ENCODE data around the gene GALNT16. TPM values are rescaled to one million over a fixed set of nuclear protein-coding genes. Genes with fewer than 3 reads are reported as not detected.

GALNT16 gene
- total RNA-seq, 1 donor from 2014 or later, result 101 TPM

DNA sequence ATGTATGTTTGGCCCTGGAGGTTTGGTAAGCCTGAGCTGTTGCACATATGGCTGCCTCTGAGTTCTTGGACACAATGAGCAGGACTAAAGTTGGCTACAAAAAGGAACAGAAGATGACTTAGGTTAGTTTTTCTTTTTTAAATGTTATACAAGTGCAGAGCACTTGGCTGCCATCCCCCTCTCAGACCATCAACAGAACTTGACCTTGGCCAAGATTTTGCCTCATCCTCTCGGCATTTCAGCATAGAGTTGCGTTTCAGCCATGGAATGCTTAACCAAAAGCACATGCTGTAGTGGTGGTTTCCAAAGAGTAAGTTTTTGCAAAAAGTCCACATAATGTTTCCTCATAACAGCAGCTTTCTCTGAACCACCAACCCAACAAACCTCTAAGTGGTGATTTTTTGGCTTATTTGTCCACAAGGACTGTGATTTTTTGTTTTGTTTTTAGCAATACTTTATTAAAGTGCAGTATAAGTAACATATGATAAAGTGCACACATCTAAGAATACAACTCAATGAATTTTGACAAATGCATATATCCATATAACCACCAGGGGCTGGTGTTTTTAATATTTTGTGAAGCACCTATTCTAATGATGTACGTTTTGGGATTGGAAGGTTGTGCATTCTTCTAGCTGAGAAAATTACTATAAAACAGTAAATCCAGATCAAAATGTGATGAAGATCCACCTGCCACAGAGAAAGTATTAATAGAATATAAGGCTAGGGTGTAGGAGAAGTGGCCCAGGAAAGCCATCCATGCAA, 12.1 kb upstream of the GALNT16 start:
- DNase-seq, result no peak
- ATAC-seq, result peak; percentile 88
- intact Hi-C loops (cut with micrococcal nuclease), result no loop called here

DNA sequence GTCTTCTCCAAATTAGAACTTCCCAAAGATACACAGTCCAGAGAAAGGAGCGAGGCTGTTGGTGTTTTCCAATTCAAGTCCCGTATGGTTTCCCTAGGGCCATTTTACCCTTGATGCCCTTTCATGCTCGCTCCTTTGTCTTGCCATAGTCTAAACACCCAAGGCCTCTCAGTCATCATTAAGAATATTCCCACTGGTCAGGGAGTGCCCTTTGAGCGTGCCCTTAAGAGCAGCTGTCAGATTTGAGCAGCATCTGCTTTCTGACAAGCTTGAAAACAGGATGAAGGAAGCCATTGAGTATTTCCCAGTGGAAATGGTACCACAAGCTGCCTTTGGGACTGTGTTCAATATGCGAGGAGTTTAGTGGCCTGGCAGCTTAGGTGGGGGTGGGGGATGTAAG, 10.4 kb upstream of the GALNT16 start:
- intact Hi-C loops (cut with micrococcal nuclease), result loop anchor here (10.0 kb wide), 1 partner anchor 115 kb away; no protein-coding TSS in a partner anchor
- ATAC-seq, result no peak
- DNase-seq, result no peak

DNA sequence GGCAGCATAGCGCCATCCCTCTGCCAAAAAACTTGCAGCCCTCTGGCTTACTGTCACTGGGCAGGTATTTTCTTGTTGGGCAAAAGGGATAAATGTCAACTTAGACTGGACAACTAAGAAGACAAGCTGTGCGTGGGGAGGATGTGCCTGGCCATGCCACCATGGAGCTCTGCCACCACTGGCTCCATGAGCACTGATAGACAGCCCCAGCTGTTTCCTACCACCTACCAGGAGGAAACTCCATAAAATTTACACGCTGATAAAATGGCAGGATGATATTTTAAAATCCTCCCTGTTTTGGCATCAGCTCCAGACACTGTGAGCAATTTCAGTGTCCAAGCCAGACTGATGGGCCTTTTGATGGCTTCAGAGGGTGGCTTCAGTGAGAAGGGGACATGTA, 7.1 kb upstream of the GALNT16 start:
- intact Hi-C loops (cut with micrococcal nuclease), result loop anchor here (10.0 kb wide), 1 partner anchor 112 kb away; no protein-coding TSS in a partner anchor
- DNase-seq (no peak), ATAC-seq (no peak)

DNA sequence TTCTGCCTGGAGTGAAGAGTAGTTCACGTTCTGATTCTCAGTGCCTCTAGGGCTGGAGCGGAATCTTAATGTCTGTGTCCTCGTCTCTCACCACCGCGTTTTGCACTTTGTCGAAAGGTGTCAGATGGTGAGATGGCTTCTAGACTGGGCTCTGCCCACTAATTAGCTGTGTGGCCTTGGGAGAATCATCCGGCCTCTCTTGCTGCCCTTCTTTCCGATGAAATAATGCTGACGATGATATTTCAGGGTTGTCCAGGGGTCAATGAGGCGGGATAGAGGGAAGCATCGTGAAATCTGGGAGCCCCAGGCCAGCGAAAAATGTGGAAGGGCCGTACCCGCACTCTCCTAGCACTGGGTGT, 811 bp upstream of the GALNT16 start:
- ATAC-seq, result no peak
- intact Hi-C loops (cut with micrococcal nuclease), result loop anchor here (10.0 kb wide), 1 partner anchor 106 kb away; no protein-coding TSS in a partner anchor
- no peak for DNase-seq

DNA sequence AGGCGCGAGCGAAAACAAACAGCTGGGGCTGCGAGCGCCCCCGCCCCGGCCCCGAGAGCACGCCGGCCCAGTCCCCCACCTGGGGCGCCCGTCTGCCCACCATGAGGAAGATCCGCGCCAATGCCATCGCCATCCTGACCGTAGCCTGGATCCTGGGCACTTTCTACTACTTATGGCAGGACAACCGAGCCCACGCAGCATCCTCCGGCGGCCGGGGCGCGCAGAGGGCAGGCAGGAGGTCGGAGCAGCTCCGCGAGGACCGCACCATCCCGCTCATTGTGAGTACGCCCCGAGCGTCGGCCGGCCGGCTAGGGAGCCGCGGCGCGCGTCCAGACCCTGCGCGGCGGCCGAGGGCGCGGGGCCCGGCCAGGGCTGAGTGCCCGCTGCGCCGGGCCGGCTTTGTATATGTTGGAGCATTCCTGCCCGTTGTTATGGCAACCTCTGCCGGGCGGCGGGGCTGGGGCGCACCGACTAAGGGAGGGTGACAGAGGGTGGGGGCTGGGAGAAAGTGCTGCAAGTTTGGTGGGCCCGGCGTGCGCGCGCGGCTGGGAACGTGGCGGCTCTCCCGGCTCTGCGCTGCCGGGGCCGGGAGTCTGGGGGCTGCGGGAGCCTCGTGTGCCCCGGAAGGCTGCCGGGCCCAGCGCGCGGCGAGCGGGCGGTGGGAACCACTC, 367 bp downstream of the GALNT16 start:
- ATAC-seq (peak; percentile 16), DNase-seq (peak; percentile 52)
- intact Hi-C loops (cut with micrococcal nuclease), result no loop called here

DNA sequence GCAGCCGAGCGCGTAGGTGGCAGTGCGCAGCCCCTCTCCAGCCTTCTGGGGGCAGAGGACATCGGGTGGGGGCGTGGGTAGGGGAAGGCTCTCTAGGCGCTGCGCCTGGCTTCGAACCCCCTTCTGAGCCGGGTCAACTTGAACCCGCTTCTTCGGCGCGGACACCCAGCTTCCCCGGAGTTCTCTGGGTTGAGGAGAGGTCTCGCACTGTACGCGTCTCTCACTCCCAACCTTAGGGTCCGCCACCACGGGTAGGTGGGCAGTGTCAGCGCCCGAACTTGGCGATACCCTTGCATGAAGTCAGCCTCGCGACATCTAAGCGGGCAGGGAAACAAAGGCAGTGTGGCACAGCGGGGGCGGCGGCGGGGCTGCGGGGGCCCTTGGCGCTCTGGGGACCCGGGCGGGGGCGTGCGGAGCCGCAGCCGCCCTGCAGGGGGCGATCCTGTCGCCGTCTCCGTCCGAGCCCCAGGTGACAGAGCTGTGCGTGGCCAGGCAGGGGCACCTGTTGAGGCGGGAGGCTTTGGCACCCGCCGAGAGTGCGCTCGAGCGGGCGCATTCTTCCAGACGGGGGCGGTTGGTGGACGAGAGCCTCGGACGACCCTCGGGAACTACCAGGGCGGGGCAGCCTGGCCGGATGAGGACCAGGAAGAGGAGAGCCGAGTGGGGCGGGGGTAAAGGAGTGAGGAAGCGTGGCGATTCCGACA, 1.1 kb downstream of the GALNT16 start:
- intact Hi-C loops (cut with micrococcal nuclease), result no loop called here
- peak; percentile 74 for ATAC-seq
- DNase-seq, result peak; percentile 82

DNA sequence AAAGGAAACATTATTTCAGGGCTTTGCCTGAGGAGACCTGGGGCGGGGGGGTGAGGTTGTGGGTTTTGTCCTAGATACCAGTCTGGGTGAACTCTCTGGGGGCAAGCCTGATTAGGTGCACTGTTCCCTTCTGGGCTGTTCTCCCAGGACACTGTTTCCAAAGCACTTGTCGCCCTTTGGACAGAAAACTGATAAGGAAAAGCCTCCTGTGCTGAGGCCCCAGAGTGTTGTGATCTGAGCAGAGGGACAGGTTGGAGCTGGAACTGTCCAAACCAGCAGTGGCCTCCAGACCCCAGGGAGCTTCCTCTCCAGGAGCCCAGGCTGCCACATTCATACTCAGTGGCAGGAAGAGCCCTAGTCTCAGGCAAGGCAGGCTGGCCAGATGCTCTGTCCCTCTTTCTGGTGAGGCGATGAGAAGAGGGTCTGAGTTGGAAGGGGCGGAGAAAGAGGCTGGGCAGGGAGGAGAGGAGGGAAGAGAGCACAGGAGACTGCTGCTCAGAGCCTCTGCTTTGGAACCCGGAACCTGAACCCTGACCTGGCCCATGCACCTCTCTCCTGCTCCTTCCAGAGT, 1.9 kb downstream of the GALNT16 start:
- peak; percentile 70 for ATAC-seq
- intact Hi-C loops (cut with micrococcal nuclease), result no loop called here

DNA sequence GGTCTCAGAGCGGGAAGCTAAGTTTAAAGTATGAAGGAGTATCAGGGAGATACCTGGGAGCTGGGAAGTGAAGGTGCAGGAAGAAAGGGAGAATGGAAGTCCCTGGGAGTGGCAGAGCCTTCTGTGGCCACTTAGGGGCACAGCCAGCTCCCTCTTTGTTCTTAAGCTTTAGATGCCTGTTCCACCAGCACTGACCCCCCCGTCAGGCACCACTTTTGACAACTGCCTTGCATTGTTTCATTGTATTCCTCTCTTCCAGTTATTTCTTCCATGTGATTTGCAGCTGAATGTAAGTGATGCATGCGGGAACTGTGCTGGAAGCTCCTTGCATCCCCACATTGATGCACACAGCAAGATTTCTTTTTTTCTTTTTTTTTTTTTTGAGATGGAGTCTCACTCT, 2.6 kb downstream of the GALNT16 start:
- no peak for ATAC-seq
- intact Hi-C loops (cut with micrococcal nuclease), result no loop called here
- no peak for DNase-seq

More for the DNA sequence above, 1.9 kb downstream of the GALNT16 start:
- DNase-seq, result peak; percentile 72

DNA sequence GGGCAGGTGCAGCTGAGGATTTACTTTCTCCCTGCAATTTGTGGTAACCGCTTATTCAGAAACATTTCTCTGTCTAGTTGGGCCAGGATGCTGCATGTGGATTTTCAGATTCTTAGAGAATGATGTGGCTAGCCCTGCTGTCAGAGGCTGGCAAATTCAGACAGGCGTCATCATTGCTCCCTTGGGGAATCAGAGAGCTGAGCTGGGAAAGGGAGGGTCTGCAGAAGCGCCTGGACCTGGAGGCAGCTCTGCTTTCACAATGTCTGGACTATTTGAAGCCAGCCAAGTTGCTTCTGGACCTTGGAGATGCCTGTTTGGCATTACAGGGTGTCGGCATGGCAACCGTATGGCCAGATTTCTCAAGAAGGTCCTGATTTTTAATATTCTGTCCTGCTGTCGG, 3.4 kb downstream of the GALNT16 start:
- DNase-seq (peak; percentile 69), ATAC-seq (peak; percentile 22)
- intact Hi-C loops (cut with micrococcal nuclease), result no loop called here

DNA sequence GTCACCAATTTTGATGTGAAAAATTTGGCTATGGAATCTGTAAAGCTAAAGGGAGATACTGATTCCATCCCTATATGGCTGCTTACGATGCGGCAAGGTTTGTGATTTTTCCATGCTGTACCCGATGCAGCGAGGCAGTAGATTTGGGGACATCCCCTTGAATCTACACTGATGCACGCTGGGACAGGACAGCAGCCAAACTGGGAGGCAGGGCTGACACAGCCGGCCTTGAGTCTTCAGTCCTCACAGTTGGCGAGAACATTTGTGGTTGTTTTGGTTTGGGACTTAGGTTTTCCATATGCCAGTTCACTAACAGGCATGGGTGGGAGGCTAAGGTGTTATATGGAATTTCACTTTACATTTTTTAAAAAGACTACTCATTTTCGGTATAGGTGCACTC, 3.8 kb downstream of the GALNT16 start:
- DNase-seq (peak; percentile 57), ATAC-seq (no peak)
- intact Hi-C loops (cut with micrococcal nuclease), result no loop called here

DNA sequence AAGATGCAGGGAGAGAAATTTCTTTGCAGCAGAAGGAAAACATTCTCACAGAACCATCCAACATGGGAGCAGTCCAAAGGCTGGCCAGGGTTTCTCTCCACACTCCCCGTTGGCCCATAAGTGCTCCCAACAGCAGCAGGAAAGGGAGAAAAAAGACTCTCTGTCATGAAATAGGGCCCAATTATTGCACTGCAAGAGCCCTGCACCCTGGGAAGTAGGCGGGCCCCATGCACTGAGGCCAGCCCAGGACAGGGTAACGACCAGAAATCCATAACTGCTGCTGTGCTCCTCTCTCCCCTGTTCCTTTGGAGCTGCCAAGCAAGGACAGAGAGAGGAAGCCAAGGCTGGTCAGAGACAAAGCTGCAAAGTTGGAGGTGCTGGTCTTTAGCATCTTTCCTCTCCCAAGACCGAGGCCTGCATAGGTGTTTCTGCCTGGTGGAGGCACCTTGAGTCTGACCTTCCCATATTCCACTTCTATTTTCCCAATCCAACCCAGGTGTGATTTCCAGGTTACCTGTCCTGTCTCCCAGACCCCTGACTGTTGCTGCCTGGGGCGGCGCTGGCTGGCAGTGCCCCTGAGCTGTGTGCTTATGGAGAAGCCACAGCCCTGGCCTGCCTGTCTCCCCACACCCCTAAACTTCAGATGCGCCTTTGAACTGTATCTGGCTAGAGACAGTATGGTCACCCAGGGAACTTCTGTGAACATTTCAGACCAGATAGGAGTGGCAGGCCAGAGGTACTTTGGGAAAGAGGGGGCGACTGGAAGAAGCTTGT, 6.8 kb downstream of the GALNT16 start:
- ATAC-seq, result no peak
- DNase-seq, result peak; percentile 37
- intact Hi-C loops (cut with micrococcal nuclease), result no loop called here

DNA sequence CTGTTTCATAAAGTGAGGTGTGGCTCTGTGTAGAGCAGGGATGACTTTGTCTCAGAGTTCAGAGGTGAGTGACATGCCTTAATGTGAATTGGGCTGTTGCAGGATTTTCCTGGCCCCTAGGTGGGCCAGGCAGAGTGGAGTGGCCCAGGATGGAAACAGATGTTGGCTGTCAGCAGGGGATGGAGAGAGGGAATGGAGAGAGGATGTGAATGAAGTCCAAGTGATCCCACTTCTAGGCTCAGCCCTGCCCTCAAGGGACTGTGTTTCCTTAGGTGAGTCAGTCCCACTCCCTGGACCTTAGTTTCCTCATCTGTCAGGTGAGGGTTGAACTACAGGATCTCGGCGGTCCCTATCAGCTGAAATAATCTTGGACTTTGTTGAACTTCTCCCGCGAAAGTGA, 7.5 kb downstream of the GALNT16 start:
- DNase-seq (no peak), ATAC-seq (no peak)
- intact Hi-C loops (cut with micrococcal nuclease), result no loop called here

DNA sequence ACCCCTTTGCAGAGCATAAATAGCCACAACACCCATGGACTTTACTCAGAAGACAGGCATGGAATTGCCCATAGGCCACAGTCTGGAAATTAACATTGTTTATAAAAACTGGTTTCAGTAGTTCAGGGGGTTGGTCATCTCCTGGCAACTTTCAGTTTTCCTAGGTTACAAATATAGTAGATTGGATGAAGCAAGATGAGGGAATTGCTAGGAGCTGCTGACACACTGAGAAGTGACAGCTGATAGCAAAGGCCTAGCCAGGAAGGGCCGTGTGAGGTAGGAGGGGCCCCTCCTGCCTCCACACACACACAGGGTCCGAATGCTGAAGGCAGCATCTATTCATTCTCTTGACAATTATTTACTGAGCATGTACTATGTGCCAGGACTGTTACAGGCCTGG, 8.3 kb downstream of the GALNT16 start:
- peak; percentile 68 for ATAC-seq
- peak; percentile 43 for DNase-seq
- intact Hi-C loops (cut with micrococcal nuclease), result no loop called here

DNA sequence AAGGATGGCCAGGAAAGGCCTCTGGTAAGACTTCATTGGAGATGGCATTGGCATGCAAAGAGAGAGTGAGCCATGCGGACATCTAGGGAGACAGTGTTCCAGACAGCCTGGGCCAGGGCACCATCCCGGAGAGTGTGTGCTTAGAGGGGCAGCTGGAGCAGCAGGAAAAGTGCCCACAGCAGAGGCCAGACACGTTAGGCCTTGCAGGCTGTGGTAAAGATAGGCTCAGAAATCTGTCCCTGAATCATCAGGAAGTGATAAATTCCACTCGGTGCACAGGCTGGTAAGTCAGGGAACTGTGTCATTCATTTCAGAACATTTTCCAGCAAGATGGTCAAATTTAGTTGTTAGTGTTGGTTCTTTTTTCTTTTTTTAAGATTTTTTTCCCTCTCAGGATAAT, 8.8 kb downstream of the GALNT16 start:
- ATAC-seq, result peak; percentile 27
- intact Hi-C loops (cut with micrococcal nuclease), result no loop called here
- DNase-seq, result no peak

DNA sequence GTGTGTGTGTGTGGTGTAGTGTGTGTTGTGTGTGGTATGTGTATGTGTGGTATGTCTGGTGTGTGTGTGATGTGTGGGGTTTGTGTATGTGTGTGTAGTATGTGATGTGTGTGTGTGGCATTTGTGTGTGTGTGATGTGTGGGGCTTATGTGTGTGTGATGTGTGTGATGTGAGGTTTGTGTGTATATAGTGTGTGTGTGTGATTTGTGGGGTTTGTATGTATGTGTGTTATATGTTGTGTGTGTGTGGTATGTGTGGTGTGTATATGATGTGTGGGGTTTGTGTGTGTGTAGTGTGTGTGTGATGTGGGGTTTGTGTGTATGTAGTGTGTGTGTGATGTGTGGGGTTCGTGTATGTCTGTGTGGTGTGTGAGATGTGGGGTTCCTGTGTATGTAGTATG, 9.4 kb downstream of the GALNT16 start:
- ATAC-seq (no peak), DNase-seq (no peak)
- intact Hi-C loops (cut with micrococcal nuclease), result no loop called here

DNA sequence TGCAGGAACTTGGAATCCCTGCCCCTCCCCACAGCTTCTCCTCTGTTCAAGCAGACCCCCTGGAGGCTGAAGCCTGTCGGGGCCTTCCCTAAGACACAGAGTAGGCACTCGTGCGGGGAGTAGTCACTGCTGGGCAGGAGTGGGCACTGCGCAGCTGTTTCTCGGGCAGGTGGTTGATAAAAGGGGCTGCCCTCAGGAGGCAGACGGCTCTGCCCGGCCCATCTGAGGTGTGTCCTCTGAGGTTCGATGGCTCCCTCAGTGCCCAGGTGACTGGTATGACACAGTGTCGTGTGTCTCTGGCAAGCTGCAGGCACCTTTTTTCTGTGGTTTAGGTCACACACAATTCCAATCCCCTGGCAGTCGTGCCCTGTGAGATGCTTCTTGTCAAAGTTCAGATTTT, 10.1 kb downstream of the GALNT16 start:
- intact Hi-C loops (cut with micrococcal nuclease), result no loop called here
- ATAC-seq (no peak), DNase-seq (no peak)

DNA sequence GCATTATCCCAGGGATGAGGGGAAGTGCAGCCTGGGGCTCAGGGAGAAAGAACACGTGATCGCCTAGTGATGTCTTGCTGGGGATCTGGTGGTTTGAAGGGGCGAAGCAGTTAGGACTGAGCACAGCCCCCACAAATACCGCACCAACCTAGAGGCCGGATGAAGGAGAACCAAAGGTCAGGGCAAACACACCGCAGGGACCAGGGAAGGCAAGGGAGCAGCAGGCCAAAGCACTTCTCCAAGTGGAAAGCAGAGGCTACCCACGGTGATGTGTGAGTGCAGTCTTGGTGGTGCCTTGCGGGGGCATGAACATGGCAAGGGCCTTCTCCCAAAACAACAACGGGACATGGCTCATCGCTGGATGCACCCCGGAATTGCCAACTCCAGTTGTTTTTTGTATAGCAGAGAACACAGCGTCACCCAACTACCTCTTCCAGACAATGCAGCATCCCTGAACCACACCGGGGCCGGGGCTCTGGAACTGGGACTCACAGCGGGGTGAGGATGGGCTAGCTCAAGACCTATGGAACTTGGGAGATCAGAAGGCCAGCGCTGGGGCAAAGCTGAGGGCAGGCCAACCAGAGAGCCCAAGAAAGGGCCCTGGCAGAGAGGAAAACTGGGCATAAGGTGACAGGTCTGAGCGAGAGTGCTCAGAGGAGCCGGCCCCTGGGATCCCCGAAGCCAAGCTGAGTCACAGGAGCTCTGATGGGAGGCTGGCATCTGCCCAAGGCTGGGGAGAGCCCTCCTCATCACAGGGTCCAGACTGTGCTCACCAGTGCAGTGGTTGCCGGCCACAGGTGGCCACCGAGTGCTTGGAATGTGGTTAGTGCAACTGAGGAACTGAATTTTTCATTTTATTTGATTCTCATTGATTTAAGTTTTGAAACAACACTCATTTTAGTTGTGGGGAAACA, 11.1 kb downstream of the GALNT16 start:
- DNase-seq, result peak; percentile 69
- intact Hi-C loops (cut with micrococcal nuclease), result no loop called here
- peak; percentile 57 for ATAC-seq

DNA sequence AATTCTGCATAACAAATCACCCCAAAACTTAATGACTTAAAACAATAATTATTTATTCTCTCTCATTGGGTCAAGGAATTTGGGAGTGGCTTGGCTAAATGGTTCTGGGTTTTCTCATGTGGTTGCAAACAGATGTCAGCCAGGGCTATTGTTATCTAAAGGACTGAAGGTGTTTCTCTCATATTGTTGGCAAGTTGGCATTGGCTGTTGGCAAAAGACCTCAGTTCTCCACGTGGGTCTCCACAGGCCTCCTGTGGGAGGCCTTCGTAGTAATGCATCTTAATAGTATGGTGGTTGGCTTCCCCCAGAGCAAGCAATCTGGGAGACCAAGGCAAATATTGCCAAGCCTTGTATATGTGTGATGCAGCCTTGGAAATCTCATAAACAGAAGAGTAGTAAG, 14.4 kb downstream of the GALNT16 start:
- DNase-seq (no peak), ATAC-seq (peak; percentile 82)
- intact Hi-C loops (cut with micrococcal nuclease), result no loop called here

Measured in left ventricle myocardium superior (tissue), 1 donor.